Cerebellar nuclear complex (tissue), 1 donor: ENCODE measurements around the gene TRAF2.
"Not testable (repeated sequence)": the region's sequence is repeated elsewhere in the genome, so short reads cannot be mapped to it uniquely, and the experiment has no call there.

Experiments
- DNase-seq, 2 experiments: peaks; one replicate each; lab custom pipeline; 2025; lab: John Stamatoyannopoulos, UW

Gene TRAF2

GRCh38 chr9:136885950-136886578 lies at the start of gene TRAF2:
Gene TRAF2, plus strand, starts transcription at chr9:136886516. Its CDS starts 12,225 bp downstream, at chr9:136898741.
- DNase-seq = peak; percentile 77 to 84

- DNase-seq = no peak
Observed at GRCh38 chr9:136837146-136837855, 49.0 kb upstream of the TRAF2 start.

GRCh38 chr9:136837856-136838277 lies 48.4 kb upstream of the TRAF2 start:
- not testable (repeated sequence) for DNase-seq

- DNase-seq = no peak
Observed at GRCh38 chr9:136838314-136839228, 47.7 kb upstream of the TRAF2 start.

- DNase-seq = no peak
Observed at GRCh38 chr9:136839229-136840139, 46.8 kb upstream of the TRAF2 start.

GRCh38 chr9:136840140-136840876 lies 46.0 kb upstream of the TRAF2 start:
- DNase-seq = no peak

DNA sequence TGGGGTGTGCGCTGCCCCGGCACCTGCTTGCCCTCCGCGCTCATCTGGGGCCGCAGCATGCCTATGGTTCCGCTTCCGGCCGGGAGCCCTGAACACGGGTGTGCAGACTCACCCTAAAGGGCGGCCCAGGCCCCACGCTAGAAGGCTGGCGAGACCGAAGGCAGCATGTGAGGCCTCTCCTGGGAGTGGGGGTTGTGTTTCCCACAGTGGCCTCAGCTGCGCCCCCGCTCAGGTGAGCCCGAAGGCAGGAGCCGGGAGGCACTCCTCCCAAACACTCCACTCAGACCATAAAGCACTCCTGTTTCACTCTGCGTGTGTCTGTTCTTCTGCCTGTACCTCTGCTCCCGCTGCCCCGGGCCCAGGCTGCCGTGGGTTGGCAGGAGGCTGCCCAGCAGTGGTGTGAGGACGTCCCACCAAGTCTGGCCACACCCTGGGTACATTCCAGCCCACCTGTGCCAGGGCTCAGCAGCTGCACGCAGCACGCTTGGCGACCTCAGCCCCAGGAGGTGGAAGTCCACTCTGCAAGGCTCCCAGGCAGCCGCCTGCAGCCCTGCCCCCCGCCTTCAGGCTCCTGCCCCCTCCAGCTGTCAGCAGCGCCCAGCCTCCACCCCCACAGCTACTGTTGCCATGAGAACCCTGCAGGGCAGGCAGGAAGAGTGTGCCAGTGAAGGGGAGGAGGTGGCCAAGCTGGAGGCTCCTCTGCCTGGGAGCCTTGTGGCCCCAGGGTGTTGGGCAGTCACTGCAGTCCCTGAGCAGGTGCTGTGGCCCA lies 45.3 kb upstream of the TRAF2 start:
- no peak for DNase-seq

DNA sequence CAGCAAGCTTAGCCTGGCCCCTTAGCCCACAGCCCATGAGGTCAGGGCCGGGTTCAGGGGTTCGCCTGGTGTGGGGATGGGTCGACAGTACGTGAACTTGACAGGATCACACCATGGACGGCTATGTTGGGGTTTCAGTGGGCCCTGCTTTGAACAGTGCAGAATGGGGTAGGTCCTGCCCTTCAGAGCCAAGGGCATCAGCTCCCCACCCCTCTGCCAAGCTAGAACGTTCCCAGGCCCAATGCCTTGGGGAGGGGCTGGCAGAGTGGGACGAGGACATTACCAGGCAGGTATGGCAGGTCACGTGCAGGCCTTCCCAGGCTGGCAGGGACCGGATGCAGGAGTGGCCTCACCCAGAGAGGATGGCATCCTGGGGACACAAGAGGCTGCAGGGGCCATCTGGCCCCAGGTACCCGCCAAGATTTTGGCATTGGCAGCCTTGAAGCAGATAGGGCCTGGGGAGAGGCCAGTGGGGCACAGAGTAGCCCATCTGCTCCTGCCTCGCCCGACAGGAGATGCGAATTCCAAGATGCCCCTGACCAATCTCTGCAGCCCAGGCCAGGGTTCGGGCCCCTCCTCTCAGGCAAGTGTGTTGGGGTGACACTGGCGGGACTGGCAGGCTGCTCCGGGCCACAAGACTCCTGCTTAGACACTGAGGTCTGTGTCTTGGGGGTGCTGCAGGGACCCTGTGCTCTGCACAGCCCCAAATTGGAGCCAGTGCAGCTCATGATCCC lies 44.5 kb upstream of the TRAF2 start:
- peak; percentile 75 to 96 for DNase-seq

- DNase-seq = peak in 1 of 2 experiments; percentile 69
Observed at GRCh38 chr9:136842380-136842948, 43.9 kb upstream of the TRAF2 start, which contains the start of gene AJM1. Gene AJM1, plus strand, starts transcription at chr9:136842478. Its CDS starts 1,937 bp downstream, at chr9:136844415.

GRCh38 chr9:136843159-136843800 lies 43.0 kb upstream of the TRAF2 start:
- DNase-seq = not testable (repeated sequence)

DNA sequence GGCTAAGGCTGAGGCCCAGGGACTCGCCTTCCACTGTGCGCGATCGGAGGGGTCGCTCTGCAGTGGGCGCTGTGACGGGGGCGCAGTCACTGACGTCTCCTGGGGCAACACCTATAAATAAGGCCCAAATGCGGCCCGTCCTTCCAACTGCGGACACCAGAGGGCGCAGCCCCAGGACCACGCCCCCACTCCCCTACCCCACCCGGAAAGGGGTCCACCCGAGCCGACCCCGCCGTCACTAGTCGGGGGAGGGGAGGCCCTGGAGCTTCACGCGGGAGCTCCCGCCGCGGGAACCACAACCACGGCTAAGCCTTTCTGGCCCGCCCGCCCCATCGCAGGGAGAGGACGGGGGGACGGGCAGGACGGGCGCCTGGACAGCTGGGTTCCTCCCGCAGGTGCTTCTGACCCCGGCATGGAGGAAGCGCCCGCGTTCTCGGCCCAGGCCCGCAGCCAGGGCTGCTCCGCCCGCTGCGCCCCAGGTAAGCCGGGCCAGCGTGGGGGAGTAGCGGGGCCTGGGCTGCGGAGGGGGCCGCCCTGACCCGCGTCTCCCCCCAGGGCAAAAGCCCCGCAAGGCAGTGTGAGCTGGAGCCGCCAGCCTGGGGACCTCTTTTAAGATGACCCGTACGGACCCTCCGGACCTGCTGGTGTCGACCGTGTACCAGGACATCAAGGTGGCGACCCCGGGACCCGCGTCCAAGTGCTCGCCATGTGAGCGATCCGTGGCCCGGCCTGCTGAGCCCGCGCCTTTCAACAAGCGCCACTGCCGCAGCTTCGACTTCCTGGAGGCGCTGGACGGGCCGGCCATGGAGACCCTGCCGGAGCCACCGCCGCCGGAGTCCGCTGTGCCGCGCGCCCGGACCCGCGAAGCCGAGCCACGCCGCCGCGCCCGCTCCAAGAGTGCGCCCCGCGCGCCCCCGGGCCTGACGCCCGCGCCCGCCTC lies 42.2 kb upstream of the TRAF2 start:
- not testable (repeated sequence) for DNase-seq

- DNase-seq = no peak
Observed at GRCh38 chr9:136844761-136845464, 41.4 kb upstream of the TRAF2 start.

- DNase-seq = no peak
Observed at GRCh38 chr9:136845465-136846260, 40.7 kb upstream of the TRAF2 start.

DNA sequence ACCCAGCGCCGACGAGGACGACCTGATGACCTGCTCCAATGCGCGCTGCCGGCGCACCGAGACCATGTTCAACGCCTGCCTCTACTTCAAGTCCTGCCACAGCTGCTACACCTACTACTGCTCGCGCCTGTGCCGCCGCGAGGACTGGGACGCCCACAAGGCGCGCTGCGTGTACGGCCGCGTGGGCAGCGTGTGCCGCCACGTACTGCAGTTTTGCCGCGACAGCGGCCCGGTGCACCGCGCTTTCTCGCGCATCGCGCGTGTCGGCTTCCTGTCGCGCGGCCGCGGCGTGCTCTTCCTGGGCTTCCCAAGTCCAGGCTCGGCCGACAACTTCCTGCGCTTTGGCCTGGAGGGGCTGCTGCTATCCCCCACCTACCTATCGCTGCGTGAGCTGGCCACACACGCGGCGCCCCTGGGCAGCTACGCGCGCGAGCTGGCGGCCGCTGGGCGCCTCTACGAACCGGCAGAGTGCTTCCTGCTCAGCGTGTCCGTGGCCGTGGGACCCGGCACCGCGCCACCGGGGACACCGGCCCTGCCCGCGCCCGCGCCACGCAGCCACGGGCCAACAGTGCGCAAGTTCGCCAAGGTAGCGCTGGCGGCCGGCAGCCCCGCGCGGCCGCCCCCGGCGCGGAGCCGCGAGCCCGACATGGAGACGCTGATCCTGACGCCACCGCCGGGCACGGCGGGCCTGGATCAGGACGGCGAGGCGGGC lies 39.8 kb upstream of the TRAF2 start:
- no peak for DNase-seq
